KMS-11 (cell line): ENCODE data around the gene NRXN3.

Experiments
- H2AFZ ChIP-seq: fragments of 200-600 bp; sonication (generic); 2 replicates; pipeline ENCODE4 v1.6.1; 2016; ENCODE audit warnings: antibody characterized with exemption, mixed run types, low read depth
- H3K27ac ChIP-seq: fragments of 200-600 bp; sonication (generic); 2 replicates; pipeline ENCODE4 v1.6.1; 2016; ENCODE audit warnings: mild to moderate bottlenecking, mixed run types
- H3K27me3 ChIP-seq: fragments of 200-600 bp; sonication (generic); 2 replicates; pipeline ENCODE4 v1.6.1; 2017; ENCODE audit warnings: mild to moderate bottlenecking, low read depth, mixed run types, moderate library complexity; ENCODE audit not compliant: insufficient read depth
- H3K36me3 ChIP-seq: fragments of 200-600 bp; sonication (generic); 2 replicates; pipeline ENCODE4 v1.6.1; 2017; ENCODE audit warnings: mild to moderate bottlenecking, mixed run types; ENCODE audit not compliant: insufficient read depth
- H3K4me1 ChIP-seq: fragments of 200-600 bp; sonication (generic); 2 replicates; pipeline ENCODE4 v1.6.1; 2016; ENCODE audit warnings: mild to moderate bottlenecking, low read depth, mixed run types; ENCODE audit not compliant: poor library complexity, severe bottlenecking
- H3K4me2 ChIP-seq: fragments of 200-600 bp; sonication (generic); 2 replicates; pipeline ENCODE4 v1.7.0; 2016; ENCODE audit warnings: mild to moderate bottlenecking, mixed run types
- H3K4me3 ChIP-seq: fragments of 200-600 bp; sonication (generic); IDR thresholded peaks from 2 replicates; pipeline ENCODE4 v1.6.1; 2017; ENCODE audit warnings: low read depth, low read length, mixed read lengths; ENCODE audit not compliant: insufficient read depth
- H3K79me2 ChIP-seq: fragments of 200-600 bp; sonication (generic); 2 replicates; pipeline ENCODE4 v1.6.1; 2016; ENCODE audit warnings: low read depth, mixed run types; ENCODE audit not compliant: insufficient read depth
- H3K9ac ChIP-seq: fragments of 200-600 bp; sonication (generic); 2 replicates; pipeline ENCODE4 v1.6.1; 2016; ENCODE audit warnings: mild to moderate bottlenecking, mixed run types
- H4K20me1 ChIP-seq: fragments of 200-600 bp; sonication (generic); 2 replicates; pipeline ENCODE4 v1.6.1; 2016; ENCODE audit warnings: mild to moderate bottlenecking, mixed run types; ENCODE audit not compliant: insufficient read depth
- TF ChIP-seq, protein P1 (sequence below): fragments of 200-600 bp; sonication (generic); conservative IDR thresholded peaks from 2 replicates; pipeline ENCODE4 v1.6.1; 2017; ENCODE audit warnings: low read depth, mild to moderate bottlenecking, antibody characterized with exemption, low read length, moderate library complexity, mixed read lengths

The NRXN3 gene

DNA sequence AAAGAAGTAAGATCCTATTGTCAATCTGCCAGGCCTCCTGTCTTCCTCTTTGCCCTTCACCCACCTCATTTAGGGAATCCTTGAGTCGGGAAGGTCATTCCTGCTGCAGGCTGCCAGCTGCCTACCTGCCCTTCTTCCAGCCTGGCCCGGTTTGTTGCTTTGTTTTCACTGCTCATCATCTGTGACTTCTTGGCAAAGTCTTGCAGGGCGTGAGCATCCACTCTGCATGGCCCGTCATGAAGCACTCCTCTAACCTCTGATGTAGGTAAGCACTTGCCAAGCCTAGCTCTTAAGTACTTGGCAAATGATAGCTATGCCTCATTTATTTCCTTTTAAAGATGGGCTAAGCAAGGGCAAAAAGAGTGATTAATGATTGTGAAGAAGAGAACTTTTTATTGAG, 192.8 kb downstream of the NRXN3 start:
- H3K9ac ChIP-seq = no peak overlapping the region
- no peaks in the 10 kb centered on the region for H3K79me2 ChIP-seq
- no peaks in the 10 kb centered on the region for H4K20me1 ChIP-seq
- no peaks in the 10 kb centered on the region for H3K27me3 ChIP-seq
- no peak overlapping the region for H3K4me2 ChIP-seq
- no peak overlapping the region for H3K4me3 ChIP-seq
- TF ChIP-seq, protein P1, sequence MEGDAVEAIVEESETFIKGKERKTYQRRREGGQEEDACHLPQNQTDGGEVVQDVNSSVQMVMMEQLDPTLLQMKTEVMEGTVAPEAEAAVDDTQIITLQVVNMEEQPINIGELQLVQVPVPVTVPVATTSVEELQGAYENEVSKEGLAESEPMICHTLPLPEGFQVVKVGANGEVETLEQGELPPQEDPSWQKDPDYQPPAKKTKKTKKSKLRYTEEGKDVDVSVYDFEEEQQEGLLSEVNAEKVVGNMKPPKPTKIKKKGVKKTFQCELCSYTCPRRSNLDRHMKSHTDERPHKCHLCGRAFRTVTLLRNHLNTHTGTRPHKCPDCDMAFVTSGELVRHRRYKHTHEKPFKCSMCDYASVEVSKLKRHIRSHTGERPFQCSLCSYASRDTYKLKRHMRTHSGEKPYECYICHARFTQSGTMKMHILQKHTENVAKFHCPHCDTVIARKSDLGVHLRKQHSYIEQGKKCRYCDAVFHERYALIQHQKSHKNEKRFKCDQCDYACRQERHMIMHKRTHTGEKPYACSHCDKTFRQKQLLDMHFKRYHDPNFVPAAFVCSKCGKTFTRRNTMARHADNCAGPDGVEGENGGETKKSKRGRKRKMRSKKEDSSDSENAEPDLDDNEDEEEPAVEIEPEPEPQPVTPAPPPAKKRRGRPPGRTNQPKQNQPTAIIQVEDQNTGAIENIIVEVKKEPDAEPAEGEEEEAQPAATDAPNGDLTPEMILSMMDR = no peak
- H2AFZ ChIP-seq = no peak overlapping the region
- H3K36me3 ChIP-seq = no peaks in the 10 kb centered on the region
- no peak overlapping the region for H3K27ac ChIP-seq
- H3K4me1 ChIP-seq = no peaks in the 10 kb centered on the region

DNA sequence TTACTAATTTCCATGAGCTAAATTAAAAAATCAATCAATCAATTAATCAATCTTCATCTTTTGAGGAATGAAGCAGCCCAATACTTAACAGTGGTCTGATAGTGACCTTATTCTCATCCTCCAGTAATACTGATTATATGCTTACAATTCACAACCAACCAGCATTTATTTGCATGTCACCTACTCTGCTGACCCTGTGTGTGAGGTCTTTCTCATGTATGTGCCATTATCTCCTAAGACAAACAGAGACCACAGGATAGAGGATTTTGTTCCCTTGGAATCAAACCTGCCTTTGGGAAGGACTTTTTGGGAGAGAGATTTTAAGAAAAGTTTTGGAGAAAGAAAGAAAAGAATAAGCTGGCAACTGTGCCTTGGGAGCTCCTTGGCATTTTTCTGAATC, 197.2 kb downstream of the NRXN3 start:
- Histone ChIP-seq H3K27me3 (no peaks in the 10 kb centered on the region), H2AFZ (no peak overlapping the region), H3K36me3 (no peaks in the 10 kb centered on the region), H3K4me1 (no peaks in the 10 kb centered on the region), H3K4me3 (no peak overlapping the region), H3K27ac (no peak overlapping the region), H3K4me2 (no peak overlapping the region), H4K20me1 (no peaks in the 10 kb centered on the region), H3K79me2 (no peaks in the 10 kb centered on the region), H3K9ac (no peak overlapping the region)
- TF ChIP-seq, protein P1 = no peak

DNA sequence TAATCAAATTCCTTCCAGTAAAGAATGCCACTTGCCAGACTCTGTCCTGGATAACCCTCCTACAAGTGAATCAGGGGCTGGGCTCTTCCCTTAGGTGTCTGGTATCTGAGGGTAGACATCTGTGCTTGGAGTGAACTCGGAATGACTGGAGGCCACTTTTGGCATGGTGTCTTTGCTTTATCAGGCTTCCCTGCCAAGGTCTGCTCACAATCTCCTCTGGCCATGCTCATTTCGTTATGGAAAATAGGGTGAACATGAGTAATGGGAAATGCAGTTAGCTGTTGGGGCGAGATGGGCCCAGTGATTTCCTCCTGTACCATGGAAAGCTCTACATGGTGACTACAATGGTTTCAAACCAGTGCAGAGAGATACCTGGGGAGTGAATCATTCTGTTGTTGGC, 212.9 kb downstream of the NRXN3 start:
- Histone ChIP-seq H3K27ac (no peak overlapping the region), H3K9ac (no peak overlapping the region), H3K4me2 (no peak overlapping the region), H3K4me3 (no peak overlapping the region), H2AFZ (no peak overlapping the region), H3K4me1 (no peaks in the 10 kb centered on the region), H3K36me3 (no peaks in the 10 kb centered on the region), H3K27me3 (no peaks in the 10 kb centered on the region), H3K79me2 (no peaks in the 10 kb centered on the region), H4K20me1 (no peaks in the 10 kb centered on the region)
- TF ChIP-seq, protein P1 = no peak

DNA sequence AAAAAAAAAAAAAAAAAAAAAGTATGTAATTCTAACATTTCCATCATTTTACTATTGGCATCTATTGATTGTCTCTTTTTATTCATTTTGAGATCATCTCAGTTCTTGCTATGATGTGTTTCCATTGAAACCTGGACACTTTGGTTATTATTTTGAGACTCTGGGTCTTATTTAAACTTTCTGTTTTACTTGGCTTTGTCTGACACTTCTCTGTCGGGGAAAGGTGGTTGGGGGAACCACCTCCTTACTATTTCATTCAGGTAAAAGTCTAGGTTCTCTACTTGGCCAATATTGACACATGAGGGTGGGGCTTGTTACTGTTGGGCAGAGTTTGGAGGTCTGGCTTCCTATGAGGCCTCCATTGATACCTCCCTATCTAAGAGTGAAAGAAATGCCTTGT, 228.0 kb downstream of the NRXN3 start:
- Histone ChIP-seq H3K36me3 (no peaks in the 10 kb centered on the region), H3K79me2 (no peaks in the 10 kb centered on the region), H3K27me3 (no peaks in the 10 kb centered on the region), H2AFZ (no peak overlapping the region), H3K4me2 (no peak overlapping the region), H3K27ac (no peak overlapping the region), H4K20me1 (no peaks in the 10 kb centered on the region), H3K4me3 (no peak overlapping the region), H3K9ac (no peak overlapping the region), H3K4me1 (no peaks in the 10 kb centered on the region)
- TF ChIP-seq, protein P1 = no peak
